ENCODE measurements around the gene RREB1.

RREB1 gene

GRCh38 chr6:7196019-7196402 is 88.2 kb downstream of the RREB1 start:
- no peaks in the 10 kb centered on the region for H3K27me3 ChIP-seq (replicated peaks)

GRCh38 chr6:7196685-7197283 is 89.0 kb downstream of the RREB1 start:
- H3K4me3 ChIP-seq (ENCODE audit: low read depth, low read length) = no peak overlapping the region
- H3K27ac ChIP-seq = no peak overlapping the region
- DNase-seq = no peak
- peaks cover 15% of the 10 kb centered on the region for H3K36me3 ChIP-seq (replicated peaks)
- H3K27me3 ChIP-seq (replicated peaks) = no peaks in the 10 kb centered on the region
- TF ChIP-seq CTCF (IDR thresholded peaks at IDR 0.05; ENCODE audit: low read depth, low read length, missing control alignments) = no peak
- in situ Hi-C loops (cut with HindIII; ENCODE audit: low pct_ligation_motif_present, low sequenced_read_pairs) = no loop called here

More at GRCh38 chr6:7196019-7196402, 88.2 kb downstream of the RREB1 start:
- no peak overlapping the region for H3K27ac ChIP-seq
- no peak overlapping the region for H3K4me3 ChIP-seq (ENCODE audit: low read depth, low read length)
- TF ChIP-seq CTCF (IDR thresholded peaks at IDR 0.05; ENCODE audit: low read depth, low read length, missing control alignments) = no peak
- peaks cover 15% of the 10 kb centered on the region for H3K36me3 ChIP-seq (replicated peaks)
- no peak for DNase-seq
- in situ Hi-C loops (cut with HindIII; ENCODE audit: low pct_ligation_motif_present, low sequenced_read_pairs) = no loop called here

GRCh38 chr6:7197747-7198146 is 90.0 kb downstream of the RREB1 start:
- no peak for DNase-seq
- in situ Hi-C loops (cut with HindIII; ENCODE audit: low pct_ligation_motif_present, low sequenced_read_pairs) = no loop called here
- Histone ChIP-seq H3K36me3 (replicated peaks) (peaks cover 15% of the 10 kb centered on the region), H3K27ac (no peak overlapping the region), H3K27me3 (replicated peaks) (no peaks in the 10 kb centered on the region), H3K4me3 (ENCODE audit: low read depth, low read length) (no peak overlapping the region)
- no peak for TF ChIP-seq CTCF (IDR thresholded peaks at IDR 0.05; ENCODE audit: low read depth, low read length, missing control alignments)

GRCh38 chr6:7198833-7199800 is 91.4 kb downstream of the RREB1 start:
- no peaks in the 10 kb centered on the region for H3K27me3 ChIP-seq (replicated peaks)
- H3K36me3 ChIP-seq (replicated peaks) = peaks cover 16% of the 10 kb centered on the region
- no peak for TF ChIP-seq CTCF (IDR thresholded peaks at IDR 0.05; ENCODE audit: low read depth, low read length, missing control alignments)
- no peak overlapping the region for H3K27ac ChIP-seq
- no peak overlapping the region for H3K4me3 ChIP-seq (ENCODE audit: low read depth, low read length)
- no peak for DNase-seq
- in situ Hi-C loops (cut with HindIII; ENCODE audit: low pct_ligation_motif_present, low sequenced_read_pairs) = no loop called here

GRCh38 chr6:7200598-7201443 is 93.1 kb downstream of the RREB1 start:
- TF ChIP-seq CTCF (IDR thresholded peaks at IDR 0.05; ENCODE audit: low read depth, low read length, missing control alignments) = no peak
- no peaks in the 10 kb centered on the region for H3K27me3 ChIP-seq (replicated peaks)
- no peak overlapping the region for H3K27ac ChIP-seq
- in situ Hi-C loops (cut with HindIII; ENCODE audit: low pct_ligation_motif_present, low sequenced_read_pairs) = no loop called here
- H3K4me3 ChIP-seq (ENCODE audit: low read depth, low read length) = no peak overlapping the region
- peaks cover 16% of the 10 kb centered on the region for H3K36me3 ChIP-seq (replicated peaks)
- no peak for DNase-seq
